HEK293 (cell line): Measurements from ENCODE around the gene DDX17.

Experiments used
- CTCF ChIA-PET: fragments of 350-600 bp; formaldehyde crosslinking; extraction: SDS; loops from one replicate; lab custom pipeline; 2021; ENCODE audit warnings: antibody characterized with exemption; lab: Yijun Ruan, JAX
- POLR2A ChIA-PET: fragments of 300-600 bp; formaldehyde crosslinking; extraction: SDS; loops from one replicate; lab custom pipeline; 2020; ENCODE audit warnings: antibody characterized with exemption, inconsistent platforms; lab: Yijun Ruan, JAX
- H3K27ac ChIP-seq: fragments of 200-500 bp; sonication (Bioruptor generic); 2 replicates; pipeline ENCODE4 v1.5.1; 2014; ENCODE audit warnings: low read depth, low read length, control low read depth, inconsistent platforms; ENCODE audit errors: extremely low read depth
- H3K36me3 ChIP-seq, 2 experiments: fragments of 200-500 bp in 1 of 2; sonication (Bioruptor generic) in 1 of 2; 1 replicate in 1 of 2; 2 replicates in 1 of 2; pipeline ENCODE4 v1.5.1; 2014 to 2017; ENCODE audit warnings: inconsistent platforms in 2 of 2, low read length in 2 of 2; ENCODE audit not compliant: control insufficient read depth in 2 of 2, insufficient read depth in 1 of 2
- H3K4me1 ChIP-seq: fragments of 200-500 bp; sonication (Bioruptor generic); 2 replicates; pipeline ENCODE4 v1.5.1; 2014; ENCODE audit warnings: mild to moderate bottlenecking, low read length, inconsistent platforms; ENCODE audit not compliant: control insufficient read depth, insufficient read depth
- H3K4me3 ChIP-seq: 2 replicates; pipeline ENCODE4 v1.5.1; 2011; ENCODE audit warnings: low read depth, mild to moderate bottlenecking, control low read depth, low read length, moderate library complexity
- H3K9me3 ChIP-seq: fragments of 200-500 bp; sonication (Bioruptor generic); 2 replicates; pipeline ENCODE4 v1.5.1; 2014; ENCODE audit warnings: low read depth, low read length, inconsistent platforms; ENCODE audit not compliant: control insufficient read depth, insufficient read depth
- CTCF ChIP-seq: fragments of 450-650 bp; formaldehyde crosslinking; IDR thresholded peaks from 2 replicates; pipeline ENCODE4 v1.5.1; 2016; ENCODE audit warnings: missing biosample characterization, missing genetic modification characterization
- KLF1 ChIP-seq: fragments of 450-650 bp; formaldehyde crosslinking; IDR thresholded peaks from 2 replicates; pipeline ENCODE4 v1.5.1; 2016; ENCODE audit warnings: missing biosample characterization, missing genetic modification characterization
- KLF8 ChIP-seq: fragments of 450-650 bp; formaldehyde crosslinking; IDR thresholded peaks from 2 replicates; pipeline ENCODE4 v1.5.1; 2016; ENCODE audit warnings: missing biosample characterization, missing genetic modification characterization
- PRDM1 ChIP-seq: fragments of 450-650 bp; formaldehyde crosslinking; IDR thresholded peaks from 2 replicates; pipeline ENCODE4; 2016; ENCODE audit warnings: missing biosample characterization, missing genetic modification characterization
- PRDM10 ChIP-seq: fragments of 450-650 bp; formaldehyde crosslinking; IDR thresholded peaks from 2 replicates; pipeline ENCODE4 v1.5.1; 2016; ENCODE audit warnings: missing biosample characterization, missing genetic modification characterization
- ZBTB20 ChIP-seq: fragments of 450-650 bp; formaldehyde crosslinking; IDR thresholded peaks from 2 replicates; pipeline ENCODE4 v1.5.1; 2016; ENCODE audit warnings: missing biosample characterization, missing genetic modification characterization
- ZIC2 ChIP-seq: fragments of 450-650 bp; formaldehyde crosslinking; IDR thresholded peaks from 2 replicates; pipeline ENCODE4 v1.5.1; 2016; ENCODE audit warnings: missing biosample characterization, missing genetic modification characterization
- ZNF18 ChIP-seq: fragments of 450-650 bp; formaldehyde crosslinking; IDR thresholded peaks from 2 replicates; pipeline ENCODE4 v1.5.1; 2016; ENCODE audit warnings: missing biosample characterization, missing genetic modification characterization
- ZNF341 ChIP-seq: fragments of 450-650 bp; formaldehyde crosslinking; IDR thresholded peaks from 2 replicates; pipeline ENCODE4; 2016; ENCODE audit warnings: low read depth, missing biosample characterization, missing genetic modification characterization
- ZNF354C ChIP-seq: fragments of 450-650 bp; formaldehyde crosslinking; IDR thresholded peaks from 2 replicates; pipeline ENCODE4 v1.5.1; 2016; ENCODE audit warnings: missing biosample characterization, missing genetic modification characterization, low read depth, borderline replicate concordance
- ZNF37A ChIP-seq: fragments of 450-650 bp; IDR thresholded peaks from 2 replicates; pipeline ENCODE4 v1.5.1; 2018; ENCODE audit warnings: missing biosample characterization, missing genetic modification characterization
- ZNF664 ChIP-seq: fragments of 450-650 bp; formaldehyde crosslinking; IDR thresholded peaks from 2 replicates; pipeline ENCODE4 v1.5.1; 2016; ENCODE audit warnings: missing biosample characterization, missing genetic modification characterization
- ZXDB ChIP-seq: fragments of 450-650 bp; formaldehyde crosslinking; IDR thresholded peaks from 2 replicates; pipeline ENCODE4 v1.5.1; 2016; ENCODE audit warnings: missing biosample characterization, missing genetic modification characterization
- TF ChIP-seq, protein P1 (sequence below): fragments of 450-650 bp; formaldehyde crosslinking; IDR thresholded peaks from 2 replicates; pipeline ENCODE4 v1.5.1; 2016; ENCODE audit warnings: missing biosample characterization, missing genetic modification characterization

Gene DDX17

DNA sequence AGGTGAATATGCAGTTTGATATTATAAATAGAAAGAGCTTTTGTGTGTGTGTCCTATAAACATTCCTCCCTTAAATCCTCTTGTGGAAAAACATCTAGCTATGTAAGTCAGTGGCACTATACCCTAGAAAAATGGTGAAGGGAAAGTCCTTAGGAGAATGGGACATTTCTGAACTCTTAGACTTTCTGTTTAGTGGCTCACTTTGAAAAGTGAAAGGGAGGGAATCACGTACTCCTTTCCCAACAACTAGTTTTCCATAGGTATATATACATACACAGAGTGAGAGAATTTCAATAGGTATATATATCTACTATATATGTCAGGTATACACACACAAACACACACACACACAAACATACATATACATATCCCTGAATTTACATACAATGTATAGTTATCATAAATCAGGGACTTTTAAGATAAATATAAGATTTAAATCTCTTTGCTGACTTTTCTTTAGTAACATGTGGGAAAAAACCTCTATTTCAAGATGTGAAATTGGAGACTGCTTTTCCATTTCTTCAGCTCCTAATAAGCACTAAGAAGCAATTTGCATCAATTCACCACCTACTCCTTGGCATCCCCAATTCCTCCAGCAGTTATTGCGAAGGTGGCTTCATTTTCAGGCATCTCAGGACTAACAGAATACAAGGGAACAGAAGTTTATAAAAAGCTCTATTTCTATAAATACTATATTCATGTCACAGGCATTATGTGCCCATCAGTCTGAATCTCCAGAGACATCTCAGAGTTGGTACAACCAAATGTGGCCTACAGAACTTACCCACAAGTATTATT is 13.5 kb upstream of the DDX17 start:
- TF ChIP-seq PRDM1 (tag by site-specific recombination) (peak; percentile 93), ZNF18 (no peak)
- H3K9me3 ChIP-seq: no peaks in the 10 kb centered on the region
- H3K36me3 ChIP-seq: no peaks in the 10 kb centered on the region
- no peak overlapping the region for H3K4me3 ChIP-seq
- H3K4me1 ChIP-seq: no peaks in the 10 kb centered on the region
- CTCF ChIA-PET: no interaction called here
- POLR2A ChIA-PET: no interaction called here
- no peak overlapping the region for H3K27ac ChIP-seq

DNA sequence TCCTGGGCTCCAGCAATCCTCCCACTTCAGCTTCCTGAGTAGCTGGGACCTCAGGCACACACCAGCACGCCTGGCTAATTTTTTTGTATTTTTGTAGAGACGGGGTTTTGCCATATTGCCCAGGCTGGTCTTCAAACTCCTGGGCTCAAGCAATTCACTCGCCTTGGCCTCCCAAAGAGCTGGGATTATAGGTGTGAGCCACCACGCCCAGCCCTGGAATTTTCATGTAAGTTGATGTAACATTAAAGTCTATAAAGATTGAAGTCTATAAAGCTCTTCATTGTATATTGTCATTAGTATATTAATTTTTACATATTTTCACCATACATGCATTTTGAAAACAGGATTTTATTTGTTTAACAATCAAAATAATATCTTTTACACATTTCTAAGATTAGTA is 12.5 kb upstream of the DDX17 start:
- no peak overlapping the region for H3K4me3 ChIP-seq
- ChIA-PET POLR2A (interaction anchor here (0.6 to 0.7 kb wide), 3 partner anchors 96 to 163 kb away, joined by 3 to 4 read pairs (median 3); no protein-coding TSS in a partner anchor), CTCF (interaction anchor here (0.7 to 1.0 kb wide), 5 partner anchors 104 to 999 kb away, joined by 3 to 6 read pairs (median 3); no protein-coding TSS in a partner anchor)
- H3K27ac ChIP-seq: no peak overlapping the region
- TF ChIP-seq ZNF37A (no peak), KLF1 (tag by site-specific recombination) (0 out of 2 replicates have a peak, but pooled peaks have one; percentile 30), ZNF354C (tag by site-specific recombination) (no peak), ZNF664 (tag by site-specific recombination) (no peak), PRDM10 (no peak)
- H3K4me1 ChIP-seq: no peaks in the 10 kb centered on the region
- no peaks in the 10 kb centered on the region for H3K9me3 ChIP-seq
- H3K36me3 ChIP-seq: no peaks in the 10 kb centered on the region

GRCh38 chr22:38513063-38513462 is 7.0 kb upstream of the DDX17 start:
- H3K9me3 ChIP-seq: no peaks in the 10 kb centered on the region
- no peak overlapping the region for H3K4me3 ChIP-seq
- POLR2A ChIA-PET: no interaction called here
- H3K36me3 ChIP-seq: no peaks in the 10 kb centered on the region
- CTCF ChIA-PET: interaction anchor here (1.4 kb wide), 1 partner anchor 57 kb away, joined by 3 read pairs; the partner anchor contains the start of gene DMC1
- no peaks in the 10 kb centered on the region for H3K4me1 ChIP-seq
- TF ChIP-seq KLF1 (tag by site-specific recombination) (peak; percentile 27; the same call in 1 of the 2 replicates), KLF8 (tag by site-specific recombination) (peak; percentile 62; the same call in 1 of the 2 replicates), ZNF341 (tag by site-specific recombination) (peak; percentile 72), CTCF (tag by site-specific recombination) (peak; percentile 76), ZXDB (tag by site-specific recombination) (peak; percentile 57), ZIC2 (tag by site-specific recombination) (peak; percentile 80), ZBTB20 (tag by site-specific recombination) (no peak)
- TF ChIP-seq, protein P1, sequence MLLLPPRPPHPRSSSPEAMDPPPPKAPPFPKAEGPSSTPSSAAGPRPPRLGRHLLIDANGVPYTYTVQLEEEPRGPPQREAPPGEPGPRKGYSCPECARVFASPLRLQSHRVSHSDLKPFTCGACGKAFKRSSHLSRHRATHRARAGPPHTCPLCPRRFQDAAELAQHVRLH (tag by site-specific recombination): no peak
- H3K27ac ChIP-seq: no peak overlapping the region
